ENCODE data around the gene TUBA1C.

Gene TUBA1C

GRCh38 chr12:49294086-49294803 is 29.4 kb downstream of the TUBA1C start:
- ChIA-PET POLR2A (interaction anchor here (0.5 kb wide), 1 partner anchor 20 kb away, joined by 5 read pairs; no protein-coding TSS in a partner anchor), CTCF (interaction anchor here (0.8 to 14.8 kb wide), 12 partner anchors 10 to 286 kb away, joined by 3 to 289 read pairs (median 6); partner anchors contain the start of gene DNAJC22)
- H3K4me3 ChIP-seq (ENCODE audit: low read depth, low read length), result no peak overlapping the region
- no peak for DNase-seq (ENCODE audit: low read depth, low spot score)
- TF ChIP-seq CTCF (IDR thresholded peaks at IDR 0.05; ENCODE audit: insufficient read depth, low read length, missing control alignments), result no peak

DNA sequence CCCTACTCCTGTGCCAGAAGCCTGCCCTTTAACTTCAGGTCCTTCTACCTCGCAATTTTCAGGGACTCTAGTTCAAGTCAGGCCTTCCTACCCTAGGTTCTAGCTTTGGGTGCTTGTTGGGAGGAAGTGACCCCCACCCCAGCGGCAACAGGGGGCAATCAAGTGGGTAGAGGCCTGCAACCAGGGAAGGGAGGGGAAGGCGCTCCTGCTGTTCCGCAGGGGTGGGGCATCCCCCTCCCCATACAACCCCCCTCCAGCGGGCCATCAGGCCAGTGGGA is 29.9 kb downstream of the TUBA1C start:
- no peak overlapping the region for H3K4me3 ChIP-seq (ENCODE audit: low read depth, low read length)
- TF ChIP-seq CTCF (IDR thresholded peaks at IDR 0.05; ENCODE audit: insufficient read depth, low read length, missing control alignments), result no peak
- ChIA-PET CTCF (interaction anchor here (0.7 to 14.8 kb wide), 15 partner anchors 9 to 285 kb away, joined by 3 to 289 read pairs (median 8); partner anchors contain the start of genes C1QL4 and DNAJC22), POLR2A (no interaction called here)
- DNase-seq (ENCODE audit: low read depth, low spot score), result no peak

GRCh38 chr12:49295082-49295936 is 30.4 kb downstream of the TUBA1C start, which contains the start of gene PRPH:
Gene PRPH (plus strand): TSS chr12:49295147. CDS start chr12:49295201, 54 bp downstream.
- DNase-seq (ENCODE audit: low read depth, low spot score), result no peak
- no peak within 1 kb of the TSS for H3K4me3 ChIP-seq (ENCODE audit: low read depth, low read length)
- no peak for TF ChIP-seq CTCF (IDR thresholded peaks at IDR 0.05; ENCODE audit: insufficient read depth, low read length, missing control alignments)
- CTCF ChIA-PET, result interaction anchor here (0.6 to 14.8 kb wide), 20 partner anchors 9 to 285 kb away, joined by 3 to 289 read pairs (median 6); partner anchors contain the start of genes C1QL4 and DNAJC22
- POLR2A ChIA-PET, result no interaction called here

DNA sequence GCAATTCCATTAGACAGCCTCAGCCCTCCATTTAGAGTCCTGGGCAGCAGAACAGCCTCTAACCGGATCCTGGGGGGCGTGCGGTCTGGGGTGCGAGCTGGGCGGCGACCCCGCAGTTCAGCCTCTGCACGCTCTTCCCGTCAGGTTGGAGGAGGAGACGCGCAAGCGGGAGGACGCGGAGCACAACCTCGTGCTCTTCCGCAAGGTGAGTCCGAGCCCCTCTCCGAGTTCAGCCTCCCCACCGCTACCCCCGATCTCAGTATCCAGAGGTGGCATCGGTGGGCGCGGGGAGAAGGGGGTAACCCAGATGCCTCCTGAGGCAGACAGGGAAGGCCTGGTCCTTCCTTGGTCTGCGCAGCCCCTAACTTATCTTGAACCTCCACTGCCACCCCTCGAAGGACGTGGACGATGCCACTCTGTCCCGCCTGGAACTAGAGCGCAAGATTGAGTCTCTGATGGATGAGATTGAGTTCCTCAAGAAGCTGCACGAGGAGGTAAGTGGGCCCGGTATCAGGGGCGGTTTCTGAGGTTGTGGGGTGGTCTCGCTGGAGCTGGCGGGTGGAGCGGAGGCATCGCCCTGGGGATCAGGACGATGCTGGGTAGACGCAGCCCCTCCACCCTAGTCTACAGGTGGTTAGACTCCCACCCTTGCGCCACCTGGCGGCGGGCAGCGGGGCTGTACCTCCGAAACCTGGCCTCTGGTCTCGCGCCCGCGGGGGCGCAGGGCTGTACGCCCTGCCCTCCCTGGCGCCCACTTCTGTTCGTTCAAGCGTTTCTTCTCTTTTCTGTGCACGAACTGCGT is 31.4 kb downstream of the TUBA1C start:
- ChIA-PET CTCF (interaction anchor here (0.6 to 14.8 kb wide), 22 partner anchors 7 to 347 kb away, joined by 3 to 289 read pairs (median 4); partner anchors contain the start of genes C1QL4, DNAJC22 and TROAP), POLR2A (no interaction called here)

More for the DNA sequence above, 31.4 kb downstream of the TUBA1C start:
- DNase-seq (ENCODE audit: low read depth, low spot score), result no peak
- no peak overlapping the region for H3K4me3 ChIP-seq (ENCODE audit: low read depth, low read length)
- TF ChIP-seq CTCF (IDR thresholded peaks at IDR 0.05; ENCODE audit: insufficient read depth, low read length, missing control alignments), result peak; percentile 74

All from AG04449 (cell line).